K562 (cell line): ENCODE measurements around the gene IGF1R. TPM values are rescaled to one million over a fixed set of nuclear protein-coding genes. Genes with fewer than 3 reads are reported as not detected.

Source experiments
- ATAC-seq: fragments of 200-7000 bp; cut with Tn5 transposase; 3 replicates; pipeline ENCODE4 v1.9.1; 2020; ENCODE audit warnings: moderate library complexity
- BruUV-seq: library from RNA; stranded (reverse); fragments of 400-500 nt; replicated peaks from 2 replicates; lab custom pipeline; 2021; lab: Mats Ljungman, UMichigan
- CTCF ChIA-PET: fragments of 300-600 bp; formaldehyde crosslinking; extraction: SDS; loops from one replicate; lab custom pipeline; 2021; ENCODE audit warnings: low intra/inter-chr PET ratio; lab: Yijun Ruan, JAX
- POLR2A ChIA-PET: fragments of 300-600, 350-650 bp; sonication (Branson Sonifier 250); formaldehyde crosslinking; extraction: SDS; loops from one replicate; lab custom pipeline; 2021; ENCODE audit warnings: antibody characterized with exemption, inconsistent platforms; lab: Yijun Ruan, JAX
- DNase-seq, 4 experiments: peaks; one replicate each; pipeline versions ENCODE4 v3.0.0 to v3.0.0-alpha.2; 2011 to 2018; ENCODE audit warnings: low spot score in 3 of 4, mixed read lengths in 3 of 4; ENCODE audit errors: extremely low read depth in 1 of 4
- FAIRE-seq: peaks from 2 replicates; lab custom pipeline; 2011; peaks lifted over from hg19 to GRCh38; lab: Jason Lieb, UNC
- H2AFZ ChIP-seq: 2 replicates; pipeline ENCODE4 v1.6.0; 2011; ENCODE audit warnings: low read depth, low read length, control low read depth, inconsistent platforms
- H3K27ac ChIP-seq: fragments of 200-600 bp; 3 replicates; pipeline ENCODE4 v1.8.0; 2011; ENCODE audit warnings: low read depth, mild to moderate bottlenecking, control low read depth, inconsistent platforms, low read length, moderate library complexity, mixed read lengths; ENCODE audit errors: extremely low read depth
- H3K27me3 ChIP-seq, 2 experiments: fragments of 300-600 bp in 1 of 2; 2 replicates in 1 of 2; 3 replicates in 1 of 2; pipeline versions ENCODE4 v1.6.0 to v1.8.0; 2011; ENCODE audit warnings: inconsistent platforms in 2 of 2, low read length in 2 of 2, mild to moderate bottlenecking in 1 of 2, mixed read lengths in 1 of 2, moderate library complexity in 1 of 2; ENCODE audit not compliant: control insufficient read depth in 2 of 2, insufficient read depth in 2 of 2
- H3K36me3 ChIP-seq: fragments of 300-600 bp; 3 replicates; pipeline ENCODE4 v1.8.0; 2011; ENCODE audit warnings: mild to moderate bottlenecking, low read length, inconsistent platforms; ENCODE audit not compliant: control insufficient read depth, insufficient read depth
- H3K4me1 ChIP-seq, 2 experiments: fragments of 200-600 bp in 1 of 2; replicated peaks in 1 of 2; 2 replicates in 1 of 2; 3 replicates in 1 of 2; pipeline versions ENCODE4 v1.5.1 to v1.8.0; 2011; ENCODE audit warnings: inconsistent platforms in 2 of 2, low read length in 2 of 2, mild to moderate bottlenecking in 1 of 2, mixed read lengths in 1 of 2, moderate library complexity in 1 of 2; ENCODE audit not compliant: control insufficient read depth in 2 of 2, insufficient read depth in 2 of 2
- H3K4me2 ChIP-seq: 2 replicates; pipeline ENCODE4 v1.6.1; 2011; ENCODE audit warnings: low read length, control low read depth, inconsistent platforms, mixed read lengths; ENCODE audit not compliant: insufficient read depth
- H3K4me3 ChIP-seq: fragments of 200-600 bp; sonication (generic), shearing (Covaris generic); 2 replicates; pipeline ENCODE4 v1.5.1; 2016; ENCODE audit warnings: control low read depth, inconsistent platforms
- H3K79me2 ChIP-seq: fragments of 200-600 bp; 3 replicates; pipeline ENCODE4 v1.8.0; 2011; ENCODE audit warnings: low read length, inconsistent platforms; ENCODE audit not compliant: control insufficient read depth, insufficient read depth
- H3K9ac ChIP-seq, 2 experiments: 2 replicates each; pipeline versions ENCODE4 v1.6.0 to v1.6.1; 2011; ENCODE audit warnings: low read depth in 2 of 2, low read length in 2 of 2, control low read depth in 1 of 2, inconsistent platforms in 1 of 2, mild to moderate bottlenecking in 1 of 2, mixed read lengths in 1 of 2; ENCODE audit not compliant: insufficient read depth in 1 of 2
- H3K9me1 ChIP-seq: one replicate; pipeline ENCODE4 v1.6.0; 2011; ENCODE audit warnings: inconsistent platforms, mild to moderate bottlenecking, low read length, moderate library complexity; ENCODE audit not compliant: control insufficient read depth, insufficient read depth
- H3K9me3 ChIP-seq: replicated peaks from 2 replicates; pipeline ENCODE4 v1.5.1; 2011; ENCODE audit warnings: low read depth, low read length, inconsistent platforms; ENCODE audit not compliant: control insufficient read depth, insufficient read depth
- H4K20me1 ChIP-seq: replicated peaks from 2 replicates; pipeline ENCODE4 v1.6.1; 2011; ENCODE audit warnings: low read length, inconsistent platforms, mixed read lengths; ENCODE audit not compliant: control insufficient read depth, insufficient read depth
- FOS ChIP-seq: IDR thresholded peaks from 3 replicates; pipeline ENCODE4 v1.6.1; 2011; ENCODE audit not compliant: insufficient read length; ENCODE audit errors: extremely low read depth
- GTF2A2 ChIP-seq: IDR thresholded peaks from 2 replicates; pipeline ENCODE4 v1.6.1; 2016; ENCODE audit warnings: mild to moderate bottlenecking, missing genetic modification characterization, missing compliant biosample characterization
- HNRNPLL ChIP-seq: fragments of 200-400 bp; formaldehyde crosslinking; IDR thresholded peaks from 2 replicates; pipeline ENCODE4 v1.6.1; 2017; ENCODE audit warnings: low read length, low read depth, mild to moderate bottlenecking; ENCODE audit not compliant: poor library complexity, severe bottlenecking
- LARP7 ChIP-seq: fragments of 450-650 bp; IDR thresholded peaks from 2 replicates; pipeline ENCODE4 v1.6.1; 2016
- MAX ChIP-seq: sonication (generic); formaldehyde crosslinking; IDR thresholded peaks from 2 replicates; pipeline ENCODE4 v1.9.0; 2022; ENCODE audit warnings: mild to moderate bottlenecking, missing genetic modification reagents
- MEIS2 ChIP-seq: fragments of 450-650 bp; IDR thresholded peaks from 2 replicates; pipeline ENCODE4 v1.6.1; 2014; ENCODE audit warnings: mild to moderate bottlenecking; ENCODE audit not compliant: partially characterized antibody
- MTF1 ChIP-seq: fragments of 250-450 bp; sonication (Bioruptor Pico); IDR thresholded peaks from 2 replicates; pipeline ENCODE4 v1.9.0; 2021; ENCODE audit warnings: moderate library complexity, mild to moderate bottlenecking, inconsistent platforms, borderline replicate concordance
- POLR2G ChIP-seq: fragments of 200-400 bp; formaldehyde crosslinking; IDR thresholded peaks from 2 replicates; pipeline ENCODE4 v1.6.1; 2017; ENCODE audit warnings: low read depth, mild to moderate bottlenecking, antibody characterized with exemption, low read length, moderate library complexity
- POLR3G ChIP-seq: IDR thresholded peaks from 2 replicates; pipeline ENCODE4 v1.6.1; 2011; ENCODE audit not compliant: insufficient read length, insufficient replicate concordance; ENCODE audit errors: extremely low read depth
- TFE3 ChIP-seq: fragments of 450-650 bp; formaldehyde crosslinking; IDR thresholded peaks from 2 replicates; pipeline ENCODE4 v1.4.0; 2020; ENCODE audit warnings: mild to moderate bottlenecking, mixed read lengths
- ZNF347 ChIP-seq: fragments of 450-650 bp; formaldehyde crosslinking; IDR thresholded peaks from 2 replicates; pipeline ENCODE4 v1.4.0; 2020; ENCODE audit warnings: low read depth, mild to moderate bottlenecking, moderate library complexity
- ZNF561 ChIP-seq: fragments of 450-650 bp; formaldehyde crosslinking; conservative IDR thresholded peaks from 2 replicates; pipeline ENCODE4 v1.4.0; 2020; ENCODE audit warnings: mild to moderate bottlenecking, moderate library complexity
- ZZZ3 ChIP-seq: fragments of 450-650 bp; IDR thresholded peaks from 2 replicates; pipeline ENCODE4 v1.6.1; 2016; ENCODE audit warnings: antibody characterized with exemption, mild to moderate bottlenecking, moderate library complexity
- WGBS: fragments of 100-300 bp; shearing (Covaris generic); methylation state at CpG from one replicate; pipeline ENCODE4 v1.1.6; 2016; ENCODE audit warnings: low coverage, mixed read lengths; ENCODE audit not compliant: insufficient coverage; ENCODE audit errors: missing lambda C conversion rate; 5-methylcytosine and 5-hydroxymethylcytosine counted together
- in situ Hi-C: fragments of 300-500 bp; cut with MboI; formaldehyde crosslinking; loops from 4 replicates; pipeline ENCODE4 v1.15.0; 2018; ENCODE audit warnings: inconsistent platforms, mixed read lengths
- intact Hi-C: fragments of 100-400 bp; cut with micrococcal nuclease; formaldehyde crosslinking; loops from 2 replicates; pipeline ENCODE4 v1.14.2; 2022
- polyA plus RNA-seq, 8 experiments: library from polyadenylated mRNA; depleted of rRNA in 4 of 8; stranded (reverse) in 5 of 8; unstranded in 3 of 8; fragments of >200 nt; fragmentation: Nextera tagmentation in 2 of 8; fragmentation: Illumina TruSeq in 1 of 8; extraction: Ambion mirVana in 2 of 8; extraction: Trizol in 1 of 8; gene quantifications; 2 replicates each; pipeline versions ENCODE4 v1.2.1 to v1.2.3, GENCODE V29; 2011 to 2014; ENCODE audit warnings: inconsistent platforms in 1 of 8, missing spikeins in 1 of 8
- total RNA-seq, 7 experiments: library from RNA; depleted of rRNA in 6 of 7; stranded (reverse); fragments of >200 nt in 6 of 7; fragmentation: Illumina TruSeq in 2 of 7; extraction: Trizol in 2 of 7; gene quantifications; 2 replicates each; pipeline versions ENCODE4 v1.2.1 to v1.2.3, GENCODE V29; 2011 to 2021; ENCODE audit warnings: low replicate concordance in 1 of 7

The IGF1R gene
- total and polyA plus RNA-seq, 9 of the 15 experiments (the other 6 are each of a cell fraction or from before 2014, with no cell fraction given), result 0.35 to 8.0 (median 1.6) TPM

- 8% methylated on average over 9 of the region's 9 CpGs for WGBS
- H3K79me2 ChIP-seq, result no peaks in the 10 kb centered on the region
Measured at GRCh38 chr15:98787936-98788757, 139.8 kb downstream of the IGF1R start.

More at GRCh38 chr15:98787936-98788757, 139.8 kb downstream of the IGF1R start:
- no peaks in the 10 kb centered on the region for H3K36me3 ChIP-seq
- no TSS peak for BruUV-seq
- TF ChIP-seq FOS, result no peak
- TF ChIP-seq TFE3 (CRISPR knock-in tag), result no peak
- no peak for TF ChIP-seq MTF1
- no peak for TF ChIP-seq LARP7
- TF ChIP-seq ZNF561 (CRISPR knock-in tag), result no peak
- TF ChIP-seq POLR2G, result no peak
- no peak for TF ChIP-seq POLR3G
- TF ChIP-seq ZNF347 (CRISPR knock-in tag), result no peak
- TF ChIP-seq GTF2A2, result no peak
- TF ChIP-seq MEIS2, result no peak
- TF ChIP-seq ZZZ3, result no peak
- TF ChIP-seq HNRNPLL, result no peak
- TF ChIP-seq MAX (CRISPR knock-in tag), result no peak
- no peaks in the 10 kb centered on the region for H3K9me1 ChIP-seq
- 0 out of 2 replicates have a peak, but pooled peaks cover 4% of the 10 kb centered on the region for H4K20me1 ChIP-seq
- H3K4me3 ChIP-seq, result no peak overlapping the region
- H3K4me1 ChIP-seq, result no peaks in the 10 kb centered on the region
- in situ Hi-C loops, result no loop called here
- FAIRE-seq, result no peak
- ChIA-PET CTCF (no interaction called here), POLR2A (no interaction called here)
- no peak overlapping the region for H3K4me2 ChIP-seq
- no peak overlapping the region for H2AFZ ChIP-seq
- H3K9me3 ChIP-seq, result no peaks in the 10 kb centered on the region
- no peak overlapping the region for H3K27ac ChIP-seq
- no peak for DNase-seq
- H3K9ac ChIP-seq, result no peak overlapping the region
- H3K27me3 ChIP-seq, result peaks cover 0 to 21% of the 10 kb centered on the region in 2 experiments; a peak in 3 of 5 replicates
- intact Hi-C loops, result loop anchor here (10.0 kb wide), 1 partner anchor 267 kb away; no protein-coding TSS in a partner anchor
- ATAC-seq, result no peak
